HG02610 (cell line): Measurements from ENCODE around the gene SLC1A7.

Experiments
- ATAC-seq: cut with Tn5 transposase; IDR thresholded peaks from one replicate; pipeline ENCODE4 v1.9.1; 2021; ENCODE audit warnings: mild to moderate bottlenecking, moderate library complexity; ENCODE audit not compliant: unreplicated experiment

Gene SLC1A7

GRCh38 chr1:53065391-53065790, 77.0 kb downstream of the SLC1A7 start:
- no peak for ATAC-seq

- ATAC-seq = no peak
Observed at GRCh38 chr1:53063744-53064515, 78.5 kb downstream of the SLC1A7 start.

DNA sequence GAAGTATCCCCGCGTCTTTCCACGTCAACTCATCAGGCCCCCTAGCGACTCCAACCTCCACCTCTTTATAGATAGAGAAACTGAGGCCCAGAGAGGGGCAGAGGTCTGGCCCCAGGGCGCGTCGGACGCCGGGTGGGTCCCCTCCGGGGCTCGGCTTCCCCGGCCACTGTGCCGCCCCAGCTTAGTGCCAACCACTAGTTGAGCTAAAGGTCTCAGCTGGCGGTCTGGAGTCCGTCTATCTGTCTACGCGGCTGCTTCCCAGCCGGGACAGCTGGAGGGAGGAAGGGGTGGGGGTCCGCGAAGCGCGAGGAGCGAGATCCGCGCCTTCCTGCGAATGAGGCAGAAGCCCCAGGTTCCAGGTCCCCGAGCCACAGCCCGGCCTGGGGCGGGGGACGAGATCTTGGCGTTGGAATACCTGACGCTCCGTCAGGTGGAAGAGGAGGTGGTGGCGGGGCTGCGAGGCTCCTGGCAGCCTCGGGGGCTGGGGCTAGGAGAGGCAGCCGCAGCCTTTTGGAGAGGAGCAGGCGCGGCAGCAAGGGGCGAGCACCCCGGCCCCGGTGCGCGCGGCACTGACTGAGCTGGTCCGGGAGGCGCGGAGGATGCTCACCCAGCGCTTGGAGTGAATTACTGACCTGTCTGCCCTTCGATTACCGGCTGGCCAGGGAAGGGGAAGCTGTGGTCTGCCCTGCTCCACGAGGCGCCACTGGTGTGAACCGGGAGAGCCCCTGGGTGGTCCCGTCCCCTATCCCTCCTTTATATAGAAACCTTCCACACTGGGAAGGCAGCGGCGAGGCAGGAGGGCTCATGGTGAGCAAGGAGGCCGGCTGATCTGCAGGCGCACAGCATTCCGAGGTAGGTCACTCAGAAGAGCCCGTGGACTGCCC, 79.5 kb downstream of the SLC1A7 start:
- no peak for ATAC-seq

GRCh38 chr1:53061859-53062707, 80.4 kb downstream of the SLC1A7 start, which contains the start of gene PODN:
Gene PODN (plus strand): TSS chr1:53062213. CDS start chr1:53069856, 7,643 bp downstream.
- ATAC-seq = no peak

- no peak for ATAC-seq
Observed at GRCh38 chr1:53061123-53061858, 81.1 kb downstream of the SLC1A7 start.

DNA sequence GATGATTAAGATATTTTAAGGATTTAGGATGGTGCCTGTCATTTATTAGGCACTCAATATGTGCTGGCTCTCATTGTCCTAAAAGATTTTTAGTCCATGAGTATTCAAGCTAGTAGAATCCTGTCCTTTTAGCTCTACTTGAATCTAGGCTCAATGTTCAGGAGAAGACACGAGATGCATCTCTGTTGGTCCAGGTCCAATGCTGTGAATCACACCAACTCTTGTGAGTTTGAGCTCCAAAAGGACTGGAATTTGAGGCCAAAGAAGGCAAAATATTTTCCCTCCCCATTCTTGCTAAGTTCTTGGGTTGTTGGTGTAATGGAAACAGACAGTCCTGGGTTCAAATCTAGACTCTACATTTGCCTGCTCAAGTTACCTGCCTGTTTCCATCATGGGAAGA, 81.9 kb downstream of the SLC1A7 start:
- no peak for ATAC-seq

GRCh38 chr1:53057127-53057526, 85.3 kb downstream of the SLC1A7 start:
- ATAC-seq = no peak

- ATAC-seq = no peak
Observed at GRCh38 chr1:53051676-53052075, 90.8 kb downstream of the SLC1A7 start.

DNA sequence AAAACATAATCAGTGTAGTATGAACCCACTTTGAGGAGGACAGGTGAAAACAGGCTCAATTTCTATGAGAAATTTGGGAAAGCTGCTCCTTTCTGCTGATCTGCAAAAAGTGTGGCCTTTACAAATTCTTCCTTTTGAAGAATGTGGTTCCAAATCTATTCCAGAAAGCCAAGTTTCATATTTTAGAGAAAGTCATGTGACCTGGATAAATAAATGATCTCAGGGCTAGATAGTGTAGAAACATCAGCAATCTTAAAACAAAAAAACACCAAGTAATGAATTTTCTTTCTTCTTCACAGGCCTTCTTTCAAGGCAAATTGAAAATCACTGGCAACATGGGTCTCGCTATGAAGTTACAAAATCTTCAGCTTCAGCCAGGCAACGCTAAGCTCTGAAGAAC, 92.1 kb downstream of the SLC1A7 start:
- no peak for ATAC-seq

GRCh38 chr1:53049574-53049967, 92.9 kb downstream of the SLC1A7 start:
- no peak for ATAC-seq

GRCh38 chr1:53048960-53049573, 93.4 kb downstream of the SLC1A7 start:
- ATAC-seq = no peak

DNA sequence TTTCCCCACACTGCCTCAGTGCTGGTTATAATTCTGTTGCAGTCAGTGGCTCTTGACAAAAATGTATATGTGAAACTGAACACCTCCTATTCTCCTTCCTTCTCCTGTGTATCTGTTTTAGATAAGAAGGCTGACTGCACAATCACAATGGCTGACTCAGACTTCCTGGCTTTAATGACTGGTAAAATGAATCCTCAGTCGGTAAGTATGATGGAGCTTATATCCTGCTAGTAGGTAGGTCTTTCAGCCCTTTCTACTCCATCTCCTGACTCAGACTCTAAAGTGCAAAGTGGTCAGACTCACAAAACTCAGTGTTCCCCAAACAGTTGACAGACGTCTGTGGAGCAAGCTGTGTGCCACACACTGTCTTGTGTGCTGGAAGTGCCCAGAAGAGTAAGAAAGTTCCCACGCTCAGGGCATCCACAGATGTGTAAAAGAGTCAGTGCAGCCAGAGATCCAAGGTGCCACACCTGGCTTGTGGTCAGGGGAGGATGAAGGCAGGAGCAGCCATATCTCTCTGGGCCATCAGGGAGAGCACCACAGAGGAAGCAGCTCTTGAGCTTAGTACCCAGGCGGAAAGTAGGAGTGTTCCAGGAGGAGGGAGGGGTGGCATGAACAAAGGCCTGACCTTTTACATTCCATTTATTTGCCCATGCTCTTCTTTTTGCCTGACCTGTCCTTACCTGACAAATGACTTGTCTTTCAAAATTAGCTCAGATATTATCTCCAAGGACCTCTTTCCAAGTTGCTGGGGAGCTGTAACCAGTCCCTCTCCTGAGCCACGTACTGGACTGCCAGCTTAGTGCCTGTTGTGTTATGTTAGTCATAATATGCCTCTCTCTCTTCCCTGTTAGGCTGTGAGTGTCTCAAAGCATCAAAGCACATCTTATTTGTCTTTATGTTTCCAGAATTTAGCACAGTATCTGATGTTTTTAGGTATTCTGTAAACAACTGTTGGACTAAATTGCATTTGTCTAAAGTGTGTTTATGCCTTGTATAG, 94.4 kb downstream of the SLC1A7 start:
- ATAC-seq = no peak

GRCh38 chr1:53046930-53047329, 95.5 kb downstream of the SLC1A7 start:
- no peak for ATAC-seq

DNA sequence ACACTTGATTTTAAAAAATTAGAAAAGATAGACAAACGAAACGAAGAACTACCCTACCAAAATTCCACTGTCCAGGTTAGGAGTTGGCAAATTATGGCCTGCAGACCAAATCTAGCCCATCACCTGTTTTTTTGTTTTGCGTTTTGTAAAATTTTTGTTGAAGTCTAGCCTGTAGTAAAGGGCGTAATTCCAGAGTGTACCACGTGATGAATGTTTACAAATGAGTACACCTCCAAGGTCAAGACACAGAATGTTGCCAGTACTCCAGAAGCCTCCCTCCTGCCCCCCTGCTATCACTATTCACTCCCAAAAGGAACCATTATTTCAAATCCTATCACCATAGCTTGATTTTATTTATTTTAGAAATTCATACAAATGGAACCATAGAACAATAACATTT, 97.5 kb downstream of the SLC1A7 start:
- ATAC-seq = no peak

- no peak for ATAC-seq
Observed at GRCh38 chr1:53043271-53043670, 99.2 kb downstream of the SLC1A7 start.

DNA sequence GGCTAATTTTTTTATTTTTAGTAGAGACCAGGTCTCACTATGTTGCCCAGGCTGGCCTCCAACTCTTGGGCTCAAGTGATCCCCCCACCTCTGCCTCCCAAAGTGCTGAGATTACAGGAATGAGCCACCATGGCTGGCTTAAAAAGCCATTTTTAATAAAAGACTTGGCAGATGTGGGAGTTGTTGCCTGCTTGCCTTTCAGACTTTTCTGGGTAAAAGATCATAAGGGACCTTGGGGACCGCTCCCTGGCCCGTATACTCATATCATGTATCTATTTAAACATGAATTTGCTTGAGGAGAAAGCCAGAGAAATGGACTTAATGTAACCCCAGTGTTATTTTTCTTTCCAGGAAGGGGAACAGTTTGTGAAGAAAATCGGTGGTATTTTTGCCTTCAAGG, 103.9 kb downstream of the SLC1A7 start:
- ATAC-seq = no peak
